GM18867 (cell line): Measurements from ENCODE around the gene SMAP2.

Experiments
- ATAC-seq: cut with Tn5 transposase; IDR thresholded peaks from one replicate; pipeline ENCODE4 v1.9.1; 2021; ENCODE audit warnings: mild to moderate bottlenecking, moderate library complexity; ENCODE audit not compliant: unreplicated experiment

The SMAP2 gene

GRCh38 chr1:40462956-40463590 is 89.5 kb downstream of the SMAP2 start:
- ATAC-seq = no peak

- ATAC-seq = no peak
These were observed 95.8 kb downstream of the SMAP2 start for GRCh38 chr1:40469327-40469726.
